Testis (tissue), 3 donors: ENCODE measurements around the gene GLDN. TPM values are rescaled to one million over a fixed set of nuclear protein-coding genes. Genes with fewer than 3 reads are reported as not detected.

Experiments
- DNase-seq: peaks from one replicate; pipeline ENCODE4 v3.0.0-alpha.2; 2019
- H3K27ac ChIP-seq, 2 donors: fragments of 200-600 bp; sonication (generic); one replicate each; pipeline ENCODE4 v1.5.1; 2019
- H3K27me3 ChIP-seq: fragments of 200-600 bp; sonication (generic); one replicate; pipeline ENCODE4 v1.5.1; 2019
- H3K36me3 ChIP-seq: fragments of 200-600 bp; sonication (generic); one replicate; pipeline ENCODE4 v1.5.1; 2017; ENCODE audit warnings: low read depth; ENCODE audit errors: missing control alignments
- H3K4me1 ChIP-seq: fragments of 200-600 bp; sonication (generic); one replicate; pipeline ENCODE4 v1.5.1; 2019
- H3K4me3 ChIP-seq, 2 donors: fragments of 200-600 bp; sonication (generic); one replicate each; pipeline ENCODE4 v1.5.1; 2017 to 2019
- H3K9me3 ChIP-seq: fragments of 200-600 bp; sonication (generic); one replicate; pipeline ENCODE4 v1.5.1; 2017
- CTCF ChIP-seq, 3 experiments: fragments of 450-650 bp in 2 of 3; fragments of 200-600 bp in 1 of 3; sonication (generic) in 1 of 3; IDR thresholded peaks; one replicate each; pipeline ENCODE4 v1.5.1; 2016 to 2019; ENCODE audit warnings: antibody characterized with exemption in 3 of 3, mild to moderate bottlenecking in 2 of 3, moderate library complexity in 1 of 3
- POLR2A ChIP-seq: fragments of 450-650 bp; IDR thresholded peaks from one replicate; pipeline ENCODE4 v1.6.1; 2017; ENCODE audit warnings: antibody characterized with exemption, mild to moderate bottlenecking, moderate library complexity
- WGBS, 2 donors: methylation state at CpG; one replicate each; pipeline ENCODE4 v1.1.5; 2018; 5-methylcytosine and 5-hydroxymethylcytosine counted together
- intact Hi-C: fragments of 100-400 bp; cut with DNase I; formaldehyde crosslinking; loops from one replicate; pipeline ENCODE4 v1.15.1; 2023; ENCODE audit warnings: low total_unique reads
- polyA plus RNA-seq: library from polyadenylated mRNA; stranded (reverse); fragments of 350-450 nt; fragmentation: Illumina TruSeq; extraction: RNeasy Lipid Tissue Mini Kit (QIAGEN cat#74804); gene quantifications from one replicate; pipeline ENCODE4 v1.2.3, GENCODE V29; 2014; ENCODE audit warnings: low read depth, low replicate concordance; ENCODE audit not compliant: insufficient read depth
- total RNA-seq, 2 donors: library from RNA; depleted of rRNA; stranded (reverse); fragments of >200 nt; gene quantifications; one replicate each; pipeline ENCODE4 v1.2.3, GENCODE V29; 2016

Gene GLDN
- total and polyA plus RNA-seq, 3 donors from 2014 or later: 0.37 to 1.3 (median 0.61) TPM

- WGBS, 2 donors: 90 to 92% methylated on average over 4 of the region's 4 CpGs
- H3K27me3 ChIP-seq: no peaks in the 10 kb centered on the region
- no peak overlapping the region for H3K27ac ChIP-seq
- no peaks in the 10 kb centered on the region for H3K36me3 ChIP-seq
- TF ChIP-seq POLR2A (no peak), CTCF (IDR thresholded peaks at IDR 0.05) (no peak)
- no peaks in the 10 kb centered on the region for H3K4me1 ChIP-seq
- DNase-seq: no peak
- intact Hi-C loops: no loop called here
- no peaks in the 10 kb centered on the region for H3K9me3 ChIP-seq
- no peak overlapping the region for H3K4me3 ChIP-seq
Observed at GRCh38 chr15:51328926-51329325, 12.5 kb upstream of the GLDN start.

GRCh38 chr15:51331141-51331540 is 10.3 kb upstream of the GLDN start:
- Histone ChIP-seq H3K9me3 (no peaks in the 10 kb centered on the region), H3K4me3 (no peak overlapping the region), H3K27ac (no peak overlapping the region), H3K36me3 (no peaks in the 10 kb centered on the region), H3K27me3 (no peaks in the 10 kb centered on the region), H3K4me1 (peaks cover 7% of the 10 kb centered on the region)
- TF ChIP-seq POLR2A: no peak
- no peak for TF ChIP-seq CTCF (IDR thresholded peaks at IDR 0.05)
- intact Hi-C loops: no loop called here
- WGBS, 2 donors: 59 to 61% methylated on average over 5 of the region's 5 CpGs
- no peak for DNase-seq

GRCh38 chr15:51332206-51333147 is 9.0 kb upstream of the GLDN start:
- DNase-seq: no peak
- H3K9me3 ChIP-seq: no peaks in the 10 kb centered on the region
- peak overlapping the region in 1 of 2 donors; percentile 41 for H3K27ac ChIP-seq
- H3K4me3 ChIP-seq: no peak overlapping the region
- WGBS, 2 donors: 76 to 77% methylated on average over 4 of the region's 4 CpGs
- intact Hi-C loops: no loop called here
- peaks cover 16% of the 10 kb centered on the region for H3K4me1 ChIP-seq
- TF ChIP-seq POLR2A (no peak), CTCF (IDR thresholded peaks at IDR 0.05) (no peak)
- no peaks in the 10 kb centered on the region for H3K27me3 ChIP-seq
- H3K36me3 ChIP-seq: no peaks in the 10 kb centered on the region

- Histone ChIP-seq H3K36me3 (no peaks in the 10 kb centered on the region), H3K4me3 (no peak overlapping the region), H3K27ac (no peak overlapping the region), H3K9me3 (no peaks in the 10 kb centered on the region), H3K27me3 (no peaks in the 10 kb centered on the region), H3K4me1 (peaks cover 17% of the 10 kb centered on the region)
- TF ChIP-seq CTCF (IDR thresholded peaks at IDR 0.05) (no peak), POLR2A (no peak)
- WGBS, 2 donors: 87 to 97% methylated on average over 2 of the region's 2 CpGs
- no peak for DNase-seq
- intact Hi-C loops: no loop called here
Observed at GRCh38 chr15:51333571-51333970, 7.9 kb upstream of the GLDN start.
